PC-3 (cell line): ENCODE measurements around the gene RBPJ. TPM values are rescaled to one million over a fixed set of nuclear protein-coding genes. Genes with fewer than 3 reads are reported as not detected.

ENCODE experiments used
- ATAC-seq: fragments of 200-7000 bp; cut with Tn5 transposase; 2 replicates; pipeline ENCODE4 v1.9.1; 2020; ENCODE audit warnings: mild to moderate bottlenecking, moderate library complexity
- BruUV-seq: library from RNA; stranded (reverse); fragments of 400-500 nt; replicated peaks from 2 replicates; lab custom pipeline; 2021; lab: Mats Ljungman, UMichigan
- CTCF ChIA-PET: fragments of 300-600 bp; sonication (Branson Sonifier 250); formaldehyde crosslinking; loops from one replicate; lab custom pipeline; 2022; ENCODE audit warnings: antibody characterized with exemption; lab: Charles Lee
- POLR2A ChIA-PET: fragments of 300-600 bp; sonication (Branson Sonifier 250); formaldehyde crosslinking; loops from one replicate; lab custom pipeline; 2022; ENCODE audit warnings: antibody characterized with exemption; ENCODE audit not compliant: unreplicated experiment; lab: Charles Lee
- DNase-seq: peaks from one replicate; pipeline ENCODE4 v3.0.0-alpha.2; 2015
- H2AFZ ChIP-seq: fragments of 300-600 bp; sonication (generic); 2 replicates; pipeline ENCODE4 v1.6.0; 2016; ENCODE audit warnings: antibody characterized with exemption, low read length
- H3F3A ChIP-seq: fragments of 300-600 bp; sonication (generic); one replicate; pipeline ENCODE4 v1.6.0; 2017; ENCODE audit warnings: antibody characterized with exemption, low read length, control low read depth, mild to moderate bottlenecking; ENCODE audit not compliant: unreplicated experiment
- H3K27ac ChIP-seq: fragments of 300-600 bp; sonication (generic); 2 replicates; pipeline ENCODE4 v1.5.1; 2016; ENCODE audit warnings: mild to moderate bottlenecking, low read length
- H3K27me3 ChIP-seq: fragments of 300-600 bp; sonication (generic); 2 replicates; pipeline ENCODE4 v1.6.1; 2016; ENCODE audit warnings: low read length, mixed read lengths
- H3K36me3 ChIP-seq: fragments of 300-600 bp; sonication (generic); 2 replicates; pipeline ENCODE4 v1.6.1; 2016; ENCODE audit warnings: low read depth, mixed run types, low read length, mixed read lengths
- H3K4me1 ChIP-seq: fragments of 300-600 bp; sonication (generic); 2 replicates; pipeline ENCODE4 v1.5.1; 2016; ENCODE audit warnings: low read length; ENCODE audit not compliant: insufficient read depth
- H3K4me2 ChIP-seq: fragments of 300-600 bp; sonication (generic); 2 replicates; pipeline ENCODE4 v1.6.0; 2016; ENCODE audit warnings: low read length
- H3K4me3 ChIP-seq: fragments of 300-600 bp; sonication (generic); 2 replicates; pipeline ENCODE4 v1.5.1; 2016; ENCODE audit warnings: mild to moderate bottlenecking, low read length, mixed read lengths
- H3K79me2 ChIP-seq: fragments of 300-600 bp; sonication (generic); 2 replicates; pipeline ENCODE4 v1.6.1; 2017; ENCODE audit warnings: low read length, mixed read lengths
- H3K9ac ChIP-seq: fragments of 300-600 bp; sonication (generic); 2 replicates; pipeline ENCODE4 v1.6.0; 2016; ENCODE audit warnings: mild to moderate bottlenecking, low read length
- H3K9me2 ChIP-seq: fragments of 300-600 bp; sonication (generic); replicated peaks from 2 replicates; pipeline ENCODE4 v1.6.1; 2016; ENCODE audit warnings: mixed run types, low read length, mixed read lengths
- H3K9me3 ChIP-seq: fragments of 300-600 bp; sonication (generic); 2 replicates; pipeline ENCODE4 v1.6.1; 2016; ENCODE audit warnings: low read length, mixed read lengths
- H4K20me1 ChIP-seq: fragments of 300-600 bp; sonication (generic); 2 replicates; pipeline ENCODE4 v1.6.1; 2016; ENCODE audit warnings: low read length, mixed read lengths
- CTCF ChIP-seq: fragments of 300-600 bp; sonication (generic); conservative IDR thresholded peaks from 2 replicates; pipeline ENCODE4 v1.5.1; 2017; ENCODE audit warnings: antibody characterized with exemption, low read depth, mild to moderate bottlenecking, low read length
- EZH2 ChIP-seq: fragments of 300-600 bp; sonication (generic); IDR thresholded peaks from one replicate; pipeline ENCODE4 v1.6.1; 2017; ENCODE audit warnings: antibody characterized with exemption, mild to moderate bottlenecking, low read length; ENCODE audit not compliant: unreplicated experiment
- EZH2phosphoT487 ChIP-seq: fragments of 300-600 bp; sonication (generic); IDR thresholded peaks from 2 replicates; pipeline ENCODE4 v1.6.1; 2018; ENCODE audit warnings: mild to moderate bottlenecking, antibody characterized with exemption, low read length, borderline replicate concordance
- intact Hi-C: fragments of 100-400 bp; cut with micrococcal nuclease; formaldehyde crosslinking; loops from 2 replicates; pipeline ENCODE4 v1.9.0; 2023
- total RNA-seq: library from RNA; depleted of rRNA; stranded (reverse); fragments of >200 nt; gene quantifications from 2 replicates; pipeline ENCODE4 v1.2.3, GENCODE V29; 2014

The RBPJ gene
- total RNA-seq, 1 experiment from 2014 or later: 39.1 TPM

- TF ChIP-seq EZH2 (no peak), CTCF (no peak), EZH2phosphoT487 (no peak)
- no peak overlapping the region for H3K4me2 ChIP-seq
- H4K20me1 ChIP-seq: peaks cover 29% of the 10 kb centered on the region
- no peak for ATAC-seq
- no peak for DNase-seq
- H3F3A ChIP-seq: no peaks in the 10 kb centered on the region
- H3K9me3 ChIP-seq: no peaks in the 10 kb centered on the region
- no peak overlapping the region for H3K9ac ChIP-seq
- no peak overlapping the region for H3K4me3 ChIP-seq
- intact Hi-C loops: no loop called here
- no peaks in the 10 kb centered on the region for H3K9me2 ChIP-seq
- peaks cover 24% of the 10 kb centered on the region for H3K4me1 ChIP-seq
- POLR2A ChIA-PET: no interaction called here
- H2AFZ ChIP-seq: no peak overlapping the region
- no peaks in the 10 kb centered on the region for H3K36me3 ChIP-seq
- peaks cover 96% of the 10 kb centered on the region for H3K79me2 ChIP-seq
- BruUV-seq: no TSS peak
- no peak overlapping the region for H3K27ac ChIP-seq
- H3K27me3 ChIP-seq: no peaks in the 10 kb centered on the region
- CTCF ChIA-PET: no interaction called here
Observed at GRCh38 chr4:26345565-26345938, 24.7 kb downstream of the RBPJ start.

DNA sequence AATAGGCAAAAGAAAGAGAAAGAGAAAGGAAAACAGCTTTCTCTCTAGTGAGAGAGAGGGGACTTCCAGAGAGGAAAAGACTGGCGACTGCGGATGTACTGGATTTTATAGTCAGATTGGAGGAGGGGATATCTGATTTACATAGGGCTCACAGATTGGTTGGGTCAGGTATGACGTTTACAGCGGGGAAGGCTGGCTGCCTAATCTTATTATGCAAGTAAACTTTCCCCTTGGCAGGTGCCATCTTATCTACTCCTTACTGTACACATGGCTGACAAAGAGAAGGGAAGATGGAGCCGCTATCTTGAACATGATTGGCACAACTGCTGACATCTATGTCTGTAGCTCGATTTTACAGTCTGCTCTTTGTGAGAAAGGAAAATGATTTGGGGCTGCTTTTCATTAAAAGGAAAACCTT is 25.4 kb downstream of the RBPJ start:
- Histone ChIP-seq H3K9ac (no peak overlapping the region), H3K36me3 (no peaks in the 10 kb centered on the region), H3F3A (no peaks in the 10 kb centered on the region), H4K20me1 (peaks cover 31% of the 10 kb centered on the region), H2AFZ (no peak overlapping the region), H3K27ac (no peak overlapping the region), H3K9me3 (no peaks in the 10 kb centered on the region), H3K79me2 (peaks cover 96% of the 10 kb centered on the region), H3K4me2 (no peak overlapping the region), H3K9me2 (no peaks in the 10 kb centered on the region), H3K27me3 (no peaks in the 10 kb centered on the region), H3K4me3 (no peak overlapping the region), H3K4me1 (peaks cover 23% of the 10 kb centered on the region)
- ChIA-PET POLR2A (no interaction called here), CTCF (no interaction called here)
- no peak for ATAC-seq
- TF ChIP-seq CTCF (no peak), EZH2phosphoT487 (no peak), EZH2 (no peak)
- BruUV-seq: no TSS peak
- DNase-seq: no peak
- intact Hi-C loops: no loop called here

DNA sequence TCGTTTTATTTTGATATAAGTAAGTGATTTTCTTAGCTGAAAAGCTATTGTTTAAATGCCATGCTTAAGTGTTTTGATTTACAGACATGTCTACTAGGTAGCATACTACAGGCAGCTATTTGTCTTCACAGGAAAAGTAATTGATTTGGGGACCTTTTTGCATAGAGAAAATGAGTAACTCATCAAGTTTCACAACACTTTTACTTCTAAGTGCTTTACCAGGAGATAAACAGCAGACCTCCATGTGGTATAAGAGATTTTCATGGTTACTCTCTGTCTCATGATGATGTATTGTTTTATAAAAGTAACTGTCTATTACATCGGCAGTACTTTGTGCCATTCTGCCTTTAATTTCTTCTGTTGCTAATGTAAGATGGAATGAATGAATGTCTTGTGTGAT is 28.7 kb downstream of the RBPJ start:
- Histone ChIP-seq H3K79me2 (peaks cover 98% of the 10 kb centered on the region), H3K9me2 (no peaks in the 10 kb centered on the region), H3K9me3 (no peaks in the 10 kb centered on the region), H3K36me3 (no peaks in the 10 kb centered on the region), H2AFZ (no peak overlapping the region), H3K9ac (no peak overlapping the region), H3K4me3 (no peak overlapping the region), H4K20me1 (peaks cover 34% of the 10 kb centered on the region), H3K27ac (no peak overlapping the region), H3K4me2 (no peak overlapping the region), H3F3A (no peaks in the 10 kb centered on the region), H3K27me3 (no peaks in the 10 kb centered on the region), H3K4me1 (no peaks in the 10 kb centered on the region)
- POLR2A ChIA-PET: no interaction called here
- BruUV-seq: no TSS peak
- DNase-seq: no peak
- ATAC-seq: no peak
- TF ChIP-seq CTCF (no peak), EZH2 (no peak), EZH2phosphoT487 (no peak)
- intact Hi-C loops: no loop called here
- CTCF ChIA-PET: no interaction called here
